ENCODE results near the gene MAP7. TPM values are rescaled to one million over a fixed set of nuclear protein-coding genes. Genes with fewer than 3 reads are reported as not detected.

MAP7 gene
- total RNA-seq, 4 donors from 2014 or later, result 0.84 to 1.5 (median 1.4) TPM

GRCh38 chr6:136532030-136532429 lies 18.2 kb downstream of the MAP7 start:
- DNase-seq (ENCODE audit: low spot score in 2 of 2), result no peak
- WGBS, 2 donors, result 61 to 72% methylated on average over 6 of the region's 6 CpGs
- H3K27ac ChIP-seq, result no peak overlapping the region

DNA sequence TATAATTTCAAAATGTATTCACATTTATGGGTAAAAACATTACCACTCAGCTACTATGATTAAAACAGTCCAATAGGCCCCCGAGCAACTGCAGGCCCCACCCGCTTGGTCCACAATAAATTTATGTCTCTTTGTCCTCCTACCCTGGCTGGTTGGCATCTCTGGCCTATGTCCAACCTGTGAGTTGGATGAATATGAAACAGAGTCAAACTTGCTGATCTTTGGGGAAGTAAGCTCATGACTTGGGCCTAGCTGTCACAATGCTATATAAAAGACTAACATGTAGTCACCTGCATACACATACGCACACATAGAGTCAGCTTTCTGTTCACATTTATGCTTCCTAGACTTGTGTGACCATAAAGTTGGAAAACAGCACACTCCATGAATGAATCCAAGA lies 20.5 kb downstream of the MAP7 start:
- TF ChIP-seq POLR2A (IDR thresholded peaks at IDR 0.05), result no peak
- no peaks in the 10 kb centered on the region for H3K36me3 ChIP-seq
- H3K4me1 ChIP-seq, result peaks cover 0 to 9% (median 3%) of the 10 kb centered on the region in 4 donors
- WGBS, 2 donors, result 94 to 100% methylated on average over 3 of the region's 3 CpGs
- DNase-seq (ENCODE audit: low spot score in 2 of 2), result no peak
- H3K27ac ChIP-seq, result no peak overlapping the region
- H3K27me3 ChIP-seq, result no peaks in the 10 kb centered on the region
- H3K9me3 ChIP-seq, result no peaks in the 10 kb centered on the region
- H3K4me3 ChIP-seq, result no peak overlapping the region

More at GRCh38 chr6:136532030-136532429, 18.2 kb downstream of the MAP7 start:
- no peaks in the 10 kb centered on the region for H3K9me3 ChIP-seq
- H3K4me1 ChIP-seq, result no peaks in the 10 kb centered on the region
- no peaks in the 10 kb centered on the region for H3K36me3 ChIP-seq
- no peaks in the 10 kb centered on the region for H3K27me3 ChIP-seq
- no peak overlapping the region for H3K4me3 ChIP-seq
- TF ChIP-seq, protein P1, sequence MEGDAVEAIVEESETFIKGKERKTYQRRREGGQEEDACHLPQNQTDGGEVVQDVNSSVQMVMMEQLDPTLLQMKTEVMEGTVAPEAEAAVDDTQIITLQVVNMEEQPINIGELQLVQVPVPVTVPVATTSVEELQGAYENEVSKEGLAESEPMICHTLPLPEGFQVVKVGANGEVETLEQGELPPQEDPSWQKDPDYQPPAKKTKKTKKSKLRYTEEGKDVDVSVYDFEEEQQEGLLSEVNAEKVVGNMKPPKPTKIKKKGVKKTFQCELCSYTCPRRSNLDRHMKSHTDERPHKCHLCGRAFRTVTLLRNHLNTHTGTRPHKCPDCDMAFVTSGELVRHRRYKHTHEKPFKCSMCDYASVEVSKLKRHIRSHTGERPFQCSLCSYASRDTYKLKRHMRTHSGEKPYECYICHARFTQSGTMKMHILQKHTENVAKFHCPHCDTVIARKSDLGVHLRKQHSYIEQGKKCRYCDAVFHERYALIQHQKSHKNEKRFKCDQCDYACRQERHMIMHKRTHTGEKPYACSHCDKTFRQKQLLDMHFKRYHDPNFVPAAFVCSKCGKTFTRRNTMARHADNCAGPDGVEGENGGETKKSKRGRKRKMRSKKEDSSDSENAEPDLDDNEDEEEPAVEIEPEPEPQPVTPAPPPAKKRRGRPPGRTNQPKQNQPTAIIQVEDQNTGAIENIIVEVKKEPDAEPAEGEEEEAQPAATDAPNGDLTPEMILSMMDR (IDR thresholded peaks at IDR 0.05), result no peak
- TF ChIP-seq POLR2A (IDR thresholded peaks at IDR 0.05) (no peak), EP300 (IDR thresholded peaks at IDR 0.05) (no peak)

DNA sequence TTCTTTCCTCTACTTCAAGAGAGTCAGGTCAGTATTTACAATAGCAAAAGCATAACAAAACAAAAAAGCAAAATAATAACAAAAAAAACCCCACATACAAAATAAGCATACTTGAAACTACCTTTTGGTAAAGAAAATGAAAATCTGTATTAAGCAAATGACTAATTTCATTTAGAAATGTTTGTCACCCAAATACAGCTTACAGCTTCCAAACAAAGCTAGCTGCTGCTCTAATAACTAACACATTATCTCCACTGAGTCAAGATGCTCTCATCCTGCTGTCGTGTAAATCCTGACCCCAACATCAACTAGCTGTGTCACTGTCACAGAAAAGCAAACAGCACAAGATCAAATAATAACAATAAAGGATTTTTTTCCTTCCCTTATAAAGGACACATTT lies 21.7 kb downstream of the MAP7 start:
- no peaks in the 10 kb centered on the region for H3K36me3 ChIP-seq

GRCh38 chr6:136527831-136528230 lies 22.4 kb downstream of the MAP7 start:
- Histone ChIP-seq H3K36me3 (no peaks in the 10 kb centered on the region), H3K27me3 (no peaks in the 10 kb centered on the region), H3K9me3 (no peaks in the 10 kb centered on the region), H3K4me3 (no peak overlapping the region), H3K27ac (no peak overlapping the region), H3K4me1 (peaks cover 0 to 9% (median 3%) of the 10 kb centered on the region in 4 donors)
- TF ChIP-seq, protein P1 (IDR thresholded peaks at IDR 0.05), result no peak
- no peak for TF ChIP-seq EP300 (IDR thresholded peaks at IDR 0.05)
- no peak for TF ChIP-seq POLR2A (IDR thresholded peaks at IDR 0.05)
- DNase-seq (ENCODE audit: low spot score in 2 of 2), result no peak
- WGBS, 2 donors, result 50 to 54% methylated on average over 6 of the region's 6 CpGs

More for the DNA sequence above, 21.7 kb downstream of the MAP7 start:
- 66 to 70% methylated on average over 1 of the region's 1 CpG for WGBS, 2 donors
- H3K27me3 ChIP-seq, result no peaks in the 10 kb centered on the region
- no peak overlapping the region for H3K27ac ChIP-seq
- no peak overlapping the region for H3K4me3 ChIP-seq
- H3K9me3 ChIP-seq, result no peaks in the 10 kb centered on the region
- DNase-seq (ENCODE audit: low spot score in 2 of 2), result no peak
- no peak for TF ChIP-seq POLR2A (IDR thresholded peaks at IDR 0.05)
- no peak for TF ChIP-seq EP300 (IDR thresholded peaks at IDR 0.05)
- TF ChIP-seq, protein P1 (IDR thresholded peaks at IDR 0.05), result no peak
- peaks cover 0 to 9% (median 3%) of the 10 kb centered on the region in 4 donors for H3K4me1 ChIP-seq

- TF ChIP-seq POLR2A (IDR thresholded peaks at IDR 0.05) (no peak), EP300 (IDR thresholded peaks at IDR 0.05) (no peak)
- TF ChIP-seq, protein P1 (IDR thresholded peaks at IDR 0.05), result no peak
- DNase-seq (ENCODE audit: low spot score in 2 of 2), result no peak
- Histone ChIP-seq H3K4me3 (no peak overlapping the region), H3K36me3 (no peaks in the 10 kb centered on the region), H3K27ac (no peak overlapping the region), H3K4me1 (peaks cover 0 to 9% (median 3%) of the 10 kb centered on the region in 4 donors), H3K27me3 (no peaks in the 10 kb centered on the region), H3K9me3 (no peaks in the 10 kb centered on the region)
- WGBS, 2 donors, result 43% methylated on average over 4 of the region's 4 CpGs
These were observed 23.3 kb downstream of the MAP7 start for GRCh38 chr6:136526937-136527336.
